Measurements from ENCODE around the gene TSKS. TPM values are rescaled to one million over a fixed set of nuclear protein-coding genes. Genes with fewer than 3 reads are reported as not detected.

Gene TSKS
- total RNA-seq, 1 donor from 2014 or later, result not detected

- no peak for TF ChIP-seq CTCF (IDR thresholded peaks at IDR 0.05; ENCODE audit: unreplicated experiment)
- no peak overlapping the region for H3K4me3 Mint-ChIP-seq
- no peaks in the 10 kb centered on the region for H3K9me3 Mint-ChIP-seq
- peaks cover 9% of the 10 kb centered on the region for H3K36me3 Mint-ChIP-seq
- no peaks in the 10 kb centered on the region for H3K27me3 Mint-ChIP-seq (ENCODE audit: low read depth)
- no peaks in the 10 kb centered on the region for H3K4me1 Mint-ChIP-seq
- no peak for DNase-seq (ENCODE audit: low spot score in 2 of 2, unreplicated experiment in 2 of 2)
- no peak overlapping the region for H3K27ac Mint-ChIP-seq
These were observed 62.5 kb downstream of the TSKS start for GRCh38 chr19:49700563-49700962.

GRCh38 chr19:49699364-49699763 lies 63.7 kb downstream of the TSKS start:
- H3K4me1 Mint-ChIP-seq, result no peaks in the 10 kb centered on the region
- no peak for TF ChIP-seq CTCF (IDR thresholded peaks at IDR 0.05; ENCODE audit: unreplicated experiment)
- H3K4me3 Mint-ChIP-seq, result no peak overlapping the region
- no peaks in the 10 kb centered on the region for H3K9me3 Mint-ChIP-seq
- no peak overlapping the region for H3K27ac Mint-ChIP-seq
- H3K36me3 Mint-ChIP-seq, result peaks cover 9% of the 10 kb centered on the region
- no peaks in the 10 kb centered on the region for H3K27me3 Mint-ChIP-seq (ENCODE audit: low read depth)
- no peak for DNase-seq (ENCODE audit: low spot score in 2 of 2, unreplicated experiment in 2 of 2)

- no peak for DNase-seq (ENCODE audit: low spot score in 2 of 2, unreplicated experiment in 2 of 2)
- H3K9me3 Mint-ChIP-seq, result no peaks in the 10 kb centered on the region
- peaks cover 11% of the 10 kb centered on the region for H3K36me3 Mint-ChIP-seq
- H3K27me3 Mint-ChIP-seq (ENCODE audit: low read depth), result no peaks in the 10 kb centered on the region
- H3K27ac Mint-ChIP-seq, result no peak overlapping the region
- H3K4me3 Mint-ChIP-seq, result no peak overlapping the region
- TF ChIP-seq CTCF (IDR thresholded peaks at IDR 0.05; ENCODE audit: unreplicated experiment), result no peak
- no peaks in the 10 kb centered on the region for H3K4me1 Mint-ChIP-seq
These were observed 66.2 kb downstream of the TSKS start for GRCh38 chr19:49696865-49697264.

GRCh38 chr19:49696115-49696514 lies 67.0 kb downstream of the TSKS start:
- Mint-ChIP-seq H3K27ac (no peak overlapping the region), H3K4me3 (no peak overlapping the region), H3K27me3 (ENCODE audit: low read depth) (no peaks in the 10 kb centered on the region), H3K9me3 (no peaks in the 10 kb centered on the region), H3K4me1 (peaks cover 6% of the 10 kb centered on the region), H3K36me3 (peaks cover 11% of the 10 kb centered on the region)
- DNase-seq (ENCODE audit: low spot score in 2 of 2, unreplicated experiment in 2 of 2), result no peak
- TF ChIP-seq CTCF (IDR thresholded peaks at IDR 0.05; ENCODE audit: unreplicated experiment), result no peak

- Mint-ChIP-seq H3K36me3 (peaks cover 10% of the 10 kb centered on the region), H3K27ac (no peak overlapping the region), H3K4me1 (peaks cover 22% of the 10 kb centered on the region), H3K27me3 (ENCODE audit: low read depth) (peaks cover 6% of the 10 kb centered on the region), H3K4me3 (peak overlapping the region; percentile 26), H3K9me3 (no peaks in the 10 kb centered on the region)
- DNase-seq (ENCODE audit: low spot score in 2 of 2, unreplicated experiment in 2 of 2), result no peak
- TF ChIP-seq CTCF (IDR thresholded peaks at IDR 0.05; ENCODE audit: unreplicated experiment), result no peak
These were observed 71.0 kb downstream of the TSKS start for GRCh38 chr19:49692147-49692506.

Data from mesothelial cell of epicardium (in vitro differentiated cells).